ENCODE data around the gene ATP10A.

The ATP10A gene

GRCh38 chr15:25655207-25655948 lies 207.7 kb downstream of the ATP10A start:
- Mint-ChIP-seq H3K9me3 (no peaks in the 10 kb centered on the region), H3K4me1 (no peaks in the 10 kb centered on the region)
- no peak for TF ChIP-seq CTCF (IDR thresholded peaks at IDR 0.05; ENCODE audit: unreplicated experiment in 3 of 3)

GRCh38 chr15:25653371-25653770 lies 209.8 kb downstream of the ATP10A start:
- no peaks in the 10 kb centered on the region for H3K36me3 Mint-ChIP-seq (ENCODE audit: low read depth)
- H3K4me1 Mint-ChIP-seq = peaks cover 10% of the 10 kb centered on the region
- H3K27me3 Mint-ChIP-seq (ENCODE audit: low read depth) = no peaks in the 10 kb centered on the region
- H3K9me3 Mint-ChIP-seq = no peaks in the 10 kb centered on the region
- H3K4me3 Mint-ChIP-seq = no peak overlapping the region
- no peak overlapping the region for H3K27ac Mint-ChIP-seq
- no peak for TF ChIP-seq CTCF (IDR thresholded peaks at IDR 0.05; ENCODE audit: unreplicated experiment in 3 of 3)

More at GRCh38 chr15:25655207-25655948, 207.7 kb downstream of the ATP10A start:
- Mint-ChIP-seq H3K27ac (no peak overlapping the region), H3K27me3 (ENCODE audit: low read depth) (no peaks in the 10 kb centered on the region), H3K4me3 (no peak overlapping the region), H3K36me3 (ENCODE audit: low read depth) (no peaks in the 10 kb centered on the region)

- Mint-ChIP-seq H3K4me3 (no peak overlapping the region), H3K36me3 (ENCODE audit: low read depth) (no peaks in the 10 kb centered on the region), H3K27me3 (ENCODE audit: low read depth) (no peaks in the 10 kb centered on the region), H3K4me1 (peaks cover 10% of the 10 kb centered on the region), H3K27ac (no peak overlapping the region), H3K9me3 (no peaks in the 10 kb centered on the region)
- TF ChIP-seq CTCF (IDR thresholded peaks at IDR 0.05; ENCODE audit: unreplicated experiment in 3 of 3) = no peak
Measured at GRCh38 chr15:25652704-25653103, 210.4 kb downstream of the ATP10A start.

- Mint-ChIP-seq H3K27ac (no peak overlapping the region), H3K27me3 (ENCODE audit: low read depth) (no peaks in the 10 kb centered on the region), H3K4me3 (no peak overlapping the region), H3K4me1 (peaks cover 12% of the 10 kb centered on the region), H3K36me3 (ENCODE audit: low read depth) (no peaks in the 10 kb centered on the region), H3K9me3 (no peaks in the 10 kb centered on the region)
- TF ChIP-seq CTCF (IDR thresholded peaks at IDR 0.05; ENCODE audit: unreplicated experiment in 3 of 3) = no peak
Measured at GRCh38 chr15:25649390-25649789, 213.7 kb downstream of the ATP10A start.

- no peak for TF ChIP-seq CTCF (IDR thresholded peaks at IDR 0.05; ENCODE audit: unreplicated experiment in 3 of 3)
- no peaks in the 10 kb centered on the region for H3K27me3 Mint-ChIP-seq (ENCODE audit: low read depth)
- no peaks in the 10 kb centered on the region for H3K9me3 Mint-ChIP-seq
- H3K4me1 Mint-ChIP-seq = peaks cover 47% of the 10 kb centered on the region
- H3K4me3 Mint-ChIP-seq = no peak overlapping the region
- peak overlapping the region; percentile 84 to 91 (median 90) for H3K27ac Mint-ChIP-seq
- H3K36me3 Mint-ChIP-seq (ENCODE audit: low read depth) = no peaks in the 10 kb centered on the region
Measured at GRCh38 chr15:25643120-25643519, 220.0 kb downstream of the ATP10A start.

GRCh38 chr15:25641762-25642161 lies 221.4 kb downstream of the ATP10A start:
- Mint-ChIP-seq H3K36me3 (ENCODE audit: low read depth) (no peaks in the 10 kb centered on the region), H3K4me1 (peaks cover 47% of the 10 kb centered on the region), H3K4me3 (peak overlapping the region in 1 of 3 experiments; percentile 3), H3K27me3 (ENCODE audit: low read depth) (no peaks in the 10 kb centered on the region), H3K27ac (peak overlapping the region; percentile 84 to 91 (median 90)), H3K9me3 (no peaks in the 10 kb centered on the region)
- no peak for TF ChIP-seq CTCF (IDR thresholded peaks at IDR 0.05; ENCODE audit: unreplicated experiment in 3 of 3)

Data from nephron (organoid).